ENCODE data around the gene CXXC1.

Gene CXXC1

GRCh38 chr18:50285631-50286321 is 1.7 kb downstream of the CXXC1 start:
- peaks cover 70% of the 10 kb centered on the region for H3K36me3 Mint-ChIP-seq (ENCODE audit: low read depth)
- peak overlapping the region; percentile 92 for H3K4me3 Mint-ChIP-seq
- peaks cover 64% of the 10 kb centered on the region for H3K4me1 Mint-ChIP-seq (ENCODE audit: low read depth)
- no peaks in the 10 kb centered on the region for H3K27me3 Mint-ChIP-seq
- H3K9me3 Mint-ChIP-seq: no peaks in the 10 kb centered on the region
- H3K27ac Mint-ChIP-seq: no peak overlapping the region
- intact Hi-C loops (cut with micrococcal nuclease): loop anchor here (10.0 kb wide), 2 partner anchors 471 to 791 kb away; partner anchors contain the start of genes ACAA2 and RPL17

GRCh38 chr18:50285071-50285470 is 2.4 kb downstream of the CXXC1 start:
- Mint-ChIP-seq H3K9me3 (no peaks in the 10 kb centered on the region), H3K27ac (peak overlapping the region; percentile 35), H3K27me3 (no peaks in the 10 kb centered on the region), H3K36me3 (ENCODE audit: low read depth) (peaks cover 77% of the 10 kb centered on the region), H3K4me1 (ENCODE audit: low read depth) (peaks cover 71% of the 10 kb centered on the region), H3K4me3 (no peak overlapping the region)
- intact Hi-C loops (cut with micrococcal nuclease): loop anchor here (10.0 kb wide), 2 partner anchors 470 to 790 kb away; partner anchors contain the start of genes ACAA2 and RPL17

DNA sequence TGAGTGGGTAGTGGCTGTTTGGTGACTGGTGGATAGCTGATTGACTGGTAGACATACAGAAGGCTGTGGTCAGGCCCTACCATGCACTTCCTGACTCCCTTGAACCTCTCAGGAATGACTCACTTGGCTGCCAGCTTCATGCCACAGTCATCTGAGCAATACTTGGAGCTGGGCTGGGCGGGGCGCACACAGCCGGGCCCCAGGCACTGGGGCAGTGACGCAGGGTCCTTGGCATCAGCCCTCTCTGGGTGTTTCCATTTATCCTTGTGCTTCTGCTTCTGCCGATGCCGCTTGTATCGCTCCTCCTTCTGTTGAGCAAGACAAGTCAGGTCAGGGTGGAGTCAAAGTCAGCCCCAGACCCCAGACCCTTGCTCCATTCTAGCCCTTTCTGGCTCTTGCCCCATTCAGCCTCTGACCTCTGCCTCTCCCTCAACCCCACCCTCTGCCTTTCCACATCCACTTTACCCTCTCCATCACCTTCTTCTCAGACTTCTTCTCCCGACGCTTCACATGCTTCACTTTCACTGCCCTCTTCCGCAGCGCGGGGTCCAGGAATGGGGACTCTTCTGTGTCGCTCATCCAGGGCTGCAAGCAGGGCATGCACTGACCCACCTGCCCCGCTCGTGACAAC is 3.1 kb downstream of the CXXC1 start:
- intact Hi-C loops (cut with micrococcal nuclease): loop anchor here (10.0 kb wide), 2 partner anchors 470 to 790 kb away; partner anchors contain the start of genes ACAA2 and RPL17
- H3K9me3 Mint-ChIP-seq: no peaks in the 10 kb centered on the region
- H3K27ac Mint-ChIP-seq: peak overlapping the region; percentile 35
- H3K27me3 Mint-ChIP-seq: no peaks in the 10 kb centered on the region
- no peak overlapping the region for H3K4me3 Mint-ChIP-seq
- H3K36me3 Mint-ChIP-seq (ENCODE audit: low read depth): peaks cover 78% of the 10 kb centered on the region
- H3K4me1 Mint-ChIP-seq (ENCODE audit: low read depth): peaks cover 74% of the 10 kb centered on the region

DNA sequence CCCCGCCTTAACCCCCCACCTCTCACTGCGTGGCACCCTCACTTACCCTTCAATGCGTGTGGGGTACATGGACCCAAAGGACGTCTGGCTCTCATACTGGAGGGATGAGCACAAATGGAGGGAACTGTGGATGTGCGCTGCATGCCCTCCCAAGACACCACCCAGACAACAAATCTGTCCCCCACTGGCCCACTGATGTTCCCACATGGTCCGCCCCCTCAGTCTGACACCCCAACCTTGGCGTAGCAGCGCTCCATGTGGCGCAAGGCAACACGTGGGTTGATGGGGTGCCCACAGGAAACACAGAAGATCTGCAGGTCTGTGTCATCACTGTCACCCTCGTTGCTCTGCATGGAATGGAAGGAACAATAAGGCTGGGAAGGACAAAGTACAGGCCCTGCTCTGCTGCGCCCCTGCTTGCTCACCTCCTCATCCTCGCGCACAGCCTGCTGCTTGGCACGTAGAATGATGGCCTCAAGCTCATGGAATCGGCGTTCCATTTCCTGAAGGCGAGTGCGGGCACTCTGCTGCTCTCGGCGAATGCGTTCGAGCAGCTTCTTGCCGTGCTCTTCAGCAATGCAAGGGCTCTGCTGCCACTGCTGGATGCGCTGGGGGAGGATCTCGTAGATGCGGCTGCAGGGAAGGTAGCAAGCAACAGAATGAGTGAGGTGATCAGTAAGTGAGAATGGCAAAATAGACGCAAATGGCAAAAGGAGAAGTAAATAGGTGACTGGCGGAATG is 3.9 kb downstream of the CXXC1 start:
- intact Hi-C loops (cut with micrococcal nuclease): loop anchor here (10.0 kb wide), 2 partner anchors 469 to 789 kb away; partner anchors contain the start of genes ACAA2 and RPL17
- Mint-ChIP-seq H3K9me3 (no peaks in the 10 kb centered on the region), H3K4me3 (no peak overlapping the region), H3K27ac (peak overlapping the region; percentile 35), H3K4me1 (ENCODE audit: low read depth) (peaks cover 73% of the 10 kb centered on the region), H3K36me3 (ENCODE audit: low read depth) (peaks cover 84% of the 10 kb centered on the region), H3K27me3 (no peaks in the 10 kb centered on the region)

GRCh38 chr18:50282521-50283335 is 4.8 kb downstream of the CXXC1 start:
- Mint-ChIP-seq H3K27me3 (no peaks in the 10 kb centered on the region), H3K36me3 (ENCODE audit: low read depth) (peaks cover 83% of the 10 kb centered on the region), H3K27ac (no peak overlapping the region), H3K4me1 (ENCODE audit: low read depth) (peaks cover 73% of the 10 kb centered on the region), H3K9me3 (no peaks in the 10 kb centered on the region), H3K4me3 (peak overlapping the region; percentile 95)
- intact Hi-C loops (cut with micrococcal nuclease): loop anchor here (10.0 kb wide), 2 partner anchors 468 to 788 kb away; partner anchors contain the start of genes ACAA2 and RPL17

DNA sequence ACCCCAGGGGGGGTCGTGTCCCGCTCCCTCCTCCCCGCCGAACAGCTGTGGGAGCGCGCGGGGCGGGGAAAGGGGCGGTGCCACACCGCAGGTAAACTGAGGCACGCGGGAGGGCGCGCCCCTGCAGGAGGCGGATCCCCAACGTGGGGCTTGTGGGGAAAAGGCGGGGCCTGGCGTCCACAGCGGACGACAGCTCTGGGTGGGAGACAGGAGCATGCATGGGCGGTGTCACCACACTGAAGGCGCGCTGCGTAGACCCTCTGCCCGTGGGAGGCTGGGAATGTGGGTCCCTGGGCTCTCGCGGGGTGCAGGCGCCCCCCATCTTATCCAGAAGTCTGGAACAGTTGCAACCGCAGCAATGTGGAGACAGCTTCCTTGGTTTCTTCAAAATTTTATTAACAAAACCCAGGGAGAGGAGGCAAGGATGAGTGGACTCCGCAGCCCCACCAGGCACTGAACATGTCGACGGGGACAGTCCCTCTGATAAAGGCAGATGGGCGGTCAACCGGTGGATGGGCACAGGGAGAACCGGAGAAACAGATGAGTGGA is 5.4 kb downstream of the CXXC1 start:
- Mint-ChIP-seq H3K27ac (peak overlapping the region; percentile 92), H3K27me3 (no peaks in the 10 kb centered on the region), H3K4me3 (peak overlapping the region; percentile 95), H3K9me3 (no peaks in the 10 kb centered on the region), H3K4me1 (ENCODE audit: low read depth) (peaks cover 70% of the 10 kb centered on the region), H3K36me3 (ENCODE audit: low read depth) (peaks cover 78% of the 10 kb centered on the region)
- intact Hi-C loops (cut with micrococcal nuclease): loop anchor here (1.0 to 10.0 kb wide), 4 partner anchors 16 to 787 kb away; partner anchors contain the start of genes ACAA2, CFAP53 and RPL17

GRCh38 chr18:50281295-50281971 is 6.1 kb downstream of the CXXC1 start, which contains the start of gene MBD1:
TSS of gene MBD1 (minus strand) at chr18:50281523. CDS start at chr18:50279992, 1,531 bp downstream.
- intact Hi-C loops (cut with micrococcal nuclease): loop anchor here (1.0 to 10.0 kb wide), 4 partner anchors 15 to 787 kb away; partner anchors contain the start of genes ACAA2, CFAP53 and RPL17
- H3K4me3 Mint-ChIP-seq: peak within 1 kb of the TSS; percentile 95
- H3K27me3 Mint-ChIP-seq: no peaks in the 10 kb centered on the region
- no peaks in the 10 kb centered on the region for H3K9me3 Mint-ChIP-seq
- peaks cover 78% of the 10 kb centered on the region for H3K36me3 Mint-ChIP-seq (ENCODE audit: low read depth)
- H3K27ac Mint-ChIP-seq: peak within 1 kb of the TSS; percentile 92
- peaks cover 64% of the 10 kb centered on the region for H3K4me1 Mint-ChIP-seq (ENCODE audit: low read depth)

GRCh38 chr18:50280707-50281294 is 6.7 kb downstream of the CXXC1 start:
- H3K4me1 Mint-ChIP-seq (ENCODE audit: low read depth): peaks cover 58% of the 10 kb centered on the region
- intact Hi-C loops (cut with micrococcal nuclease): loop anchor here (1.0 to 10.0 kb wide), 4 partner anchors 14 to 786 kb away; partner anchors contain the start of genes ACAA2, CFAP53 and RPL17

GRCh38 chr18:50279752-50280151 is 7.7 kb downstream of the CXXC1 start:
- intact Hi-C loops (cut with micrococcal nuclease): loop anchor here (10.0 kb wide), 2 partner anchors 465 to 785 kb away; partner anchors contain the start of genes ACAA2 and RPL17
- Mint-ChIP-seq H3K36me3 (ENCODE audit: low read depth) (peaks cover 78% of the 10 kb centered on the region), H3K27ac (peak overlapping the region; percentile 92), H3K9me3 (no peaks in the 10 kb centered on the region), H3K4me1 (ENCODE audit: low read depth) (peaks cover 49% of the 10 kb centered on the region), H3K4me3 (peak overlapping the region; percentile 95), H3K27me3 (no peaks in the 10 kb centered on the region)

More at GRCh38 chr18:50280707-50281294, 6.7 kb downstream of the CXXC1 start:
- H3K9me3 Mint-ChIP-seq: no peaks in the 10 kb centered on the region
- no peaks in the 10 kb centered on the region for H3K27me3 Mint-ChIP-seq
- peaks cover 78% of the 10 kb centered on the region for H3K36me3 Mint-ChIP-seq (ENCODE audit: low read depth)
- H3K27ac Mint-ChIP-seq: peak overlapping the region; percentile 92
- peak overlapping the region; percentile 95 for H3K4me3 Mint-ChIP-seq

- no peak overlapping the region for H3K27ac Mint-ChIP-seq
Measured at GRCh38 chr18:50277942-50278341, 9.6 kb downstream of the CXXC1 start.

GRCh38 chr18:50276452-50276851 is 11.0 kb downstream of the CXXC1 start:
- intact Hi-C loops (cut with micrococcal nuclease): no loop called here
- H3K4me1 Mint-ChIP-seq (ENCODE audit: low read depth): peaks cover 21% of the 10 kb centered on the region

More at GRCh38 chr18:50277942-50278341, 9.6 kb downstream of the CXXC1 start:
- Mint-ChIP-seq H3K4me1 (ENCODE audit: low read depth) (peaks cover 35% of the 10 kb centered on the region), H3K4me3 (no peak overlapping the region), H3K9me3 (no peaks in the 10 kb centered on the region), H3K27me3 (no peaks in the 10 kb centered on the region), H3K36me3 (ENCODE audit: low read depth) (peaks cover 78% of the 10 kb centered on the region)
- intact Hi-C loops (cut with micrococcal nuclease): no loop called here

DNA sequence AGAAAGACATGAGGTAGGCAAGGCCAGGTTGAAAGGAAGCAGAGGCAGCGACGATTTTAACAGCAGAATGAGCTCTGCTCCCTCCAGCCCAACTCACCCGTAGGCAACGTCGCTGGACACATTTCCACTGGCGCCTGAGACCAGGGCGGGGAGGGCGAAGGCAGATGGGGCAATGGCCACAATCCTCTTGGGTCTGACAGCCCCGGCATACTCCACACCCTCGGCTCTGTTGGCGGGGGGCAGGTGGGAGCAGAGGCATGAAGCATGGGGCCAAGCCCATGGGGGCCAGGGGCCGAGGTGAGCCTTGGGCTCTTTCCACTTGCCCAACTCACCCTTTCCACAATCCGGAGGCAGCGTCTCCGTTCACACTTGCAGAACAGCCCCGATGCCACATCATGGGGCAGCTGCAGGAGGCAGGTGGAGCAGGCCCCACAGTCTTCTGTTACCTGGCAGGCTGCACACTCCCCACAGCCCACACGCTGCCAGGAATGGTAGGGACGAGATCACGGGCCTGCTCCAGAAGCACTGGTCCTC is 11.9 kb downstream of the CXXC1 start:
- no peaks in the 10 kb centered on the region for H3K27me3 Mint-ChIP-seq
- peaks cover 78% of the 10 kb centered on the region for H3K36me3 Mint-ChIP-seq (ENCODE audit: low read depth)
- intact Hi-C loops (cut with micrococcal nuclease): no loop called here
- no peaks in the 10 kb centered on the region for H3K9me3 Mint-ChIP-seq
- H3K4me1 Mint-ChIP-seq (ENCODE audit: low read depth): peaks cover 15% of the 10 kb centered on the region
- H3K27ac Mint-ChIP-seq: peak overlapping the region; percentile 3
- H3K4me3 Mint-ChIP-seq: no peak overlapping the region

More at GRCh38 chr18:50276452-50276851, 11.0 kb downstream of the CXXC1 start:
- Mint-ChIP-seq H3K9me3 (no peaks in the 10 kb centered on the region), H3K27me3 (no peaks in the 10 kb centered on the region), H3K4me3 (no peak overlapping the region), H3K27ac (no peak overlapping the region), H3K36me3 (ENCODE audit: low read depth) (peaks cover 78% of the 10 kb centered on the region)

All from dendritic cell treated with granulocyte-macrophage colony-stimulating factor and Interleukin-4, amounts not matched to agents 40 ng/mL and 50 ng/mL, for 4 days (primary cell).